Endothelial cell of umbilical vein (primary cell): ENCODE results near the gene NF2. TPM values are rescaled to one million over a fixed set of nuclear protein-coding genes. Genes with fewer than 3 reads are reported as not detected.

Experiments
- BruUV-seq: library from RNA; stranded (reverse); fragments of 400-500 nt; replicated peaks from 2 replicates; lab custom pipeline; 2021; lab: Mats Ljungman, UMichigan
- CTCF ChIA-PET: fragments of 300-600, 350-600 bp; sonication (Branson Sonifier 250); formaldehyde crosslinking; loops from one replicate; lab custom pipeline; 2021; ENCODE audit warnings: antibody characterized with exemption, inconsistent platforms; lab: Charles Lee
- POLR2A ChIA-PET: fragments of 300-600, 350-600 bp; sonication (Branson Sonifier 250); formaldehyde crosslinking; loops from one replicate; lab custom pipeline; 2021; ENCODE audit warnings: antibody characterized with exemption, inconsistent platforms; lab: Charles Lee
- DNase-seq: peaks from one replicate; pipeline ENCODE4 v3.0.0-alpha.2; 2011; ENCODE audit warnings: low read depth, low spot score
- FAIRE-seq: peaks from 2 replicates; lab custom pipeline; 2011; peaks lifted over from hg19 to GRCh38; lab: Jason Lieb, UNC
- H2AFZ ChIP-seq: 2 replicates; pipeline ENCODE4 v1.6.0; 2012; ENCODE audit warnings: low read depth, low read length, control low read depth, inconsistent platforms
- H3K27ac ChIP-seq: 2 replicates; pipeline ENCODE4 v1.5.1; 2011; ENCODE audit warnings: low read depth, mild to moderate bottlenecking, control low read depth, low read length, moderate library complexity; ENCODE audit not compliant: insufficient read depth
- H3K27me3 ChIP-seq, 2 experiments: 2 replicates each; pipeline versions ENCODE4 v1.6.0 to v1.6.1; 2011; ENCODE audit warnings: low read length in 2 of 2, mixed read lengths in 1 of 2; ENCODE audit not compliant: control insufficient read depth in 2 of 2, insufficient read depth in 2 of 2
- H3K36me3 ChIP-seq, 2 experiments: 2 replicates in 1 of 2; 3 replicates in 1 of 2; pipeline ENCODE4 v1.5.1; 2011; ENCODE audit warnings: low read length in 2 of 2, mild to moderate bottlenecking in 1 of 2, moderate library complexity in 1 of 2; ENCODE audit not compliant: control insufficient read depth in 2 of 2, insufficient read depth in 2 of 2; ENCODE audit errors: extremely low read depth in 1 of 2
- H3K4me1 ChIP-seq: 3 replicates; pipeline ENCODE4 v1.5.1; 2011; ENCODE audit warnings: mild to moderate bottlenecking, low read length; ENCODE audit not compliant: control insufficient read depth, insufficient read depth; ENCODE audit errors: extremely low read depth
- H3K4me2 ChIP-seq: 2 replicates; pipeline ENCODE4 v1.6.1; 2011; ENCODE audit warnings: low read length, control low read depth, mixed read lengths; ENCODE audit not compliant: insufficient read depth
- H3K4me3 ChIP-seq, 3 experiments: fragments of 200-600 bp in 1 of 3; sonication (generic), shearing (Covaris generic) in 1 of 3; replicated peaks in 1 of 3; 2 replicates each; pipeline ENCODE4 v1.5.1; 2011 to 2016; ENCODE audit warnings: control low read depth in 3 of 3, low read length in 3 of 3, mild to moderate bottlenecking in 2 of 3, inconsistent platforms in 1 of 3, low read depth in 1 of 3, moderate library complexity in 1 of 3; ENCODE audit not compliant: insufficient read depth in 1 of 3
- H3K79me2 ChIP-seq: 2 replicates; pipeline ENCODE4 v1.6.0; 2012; ENCODE audit warnings: low read length, inconsistent platforms; ENCODE audit not compliant: control insufficient read depth, insufficient read depth
- H3K9ac ChIP-seq: replicated peaks from 2 replicates; pipeline ENCODE3; 2011; ENCODE audit warnings: low read length, control low read depth; ENCODE audit not compliant: insufficient read depth; ENCODE audit errors: extremely low read depth
- H3K9me1 ChIP-seq: replicated peaks from 3 replicates; pipeline ENCODE4 v1.6.0; 2011; ENCODE audit warnings: mild to moderate bottlenecking, low read length; ENCODE audit not compliant: control insufficient read depth, insufficient read depth; ENCODE audit errors: extremely low read depth
- H3K9me3 ChIP-seq: replicated peaks from 2 replicates; pipeline ENCODE4 v1.5.1; 2012; ENCODE audit warnings: low read length, inconsistent platforms; ENCODE audit not compliant: control insufficient read depth, insufficient read depth
- H4K20me1 ChIP-seq: replicated peaks from 2 replicates; pipeline ENCODE3; 2011; ENCODE audit warnings: mild to moderate bottlenecking, low read length; ENCODE audit not compliant: control insufficient read depth, insufficient read depth; ENCODE audit errors: extremely low read depth
- EZH2 ChIP-seq: IDR thresholded peaks from 2 replicates; pipeline ENCODE4 v1.6.1; 2012; ENCODE audit warnings: borderline replicate concordance, low read depth, mild to moderate bottlenecking, moderate library complexity, low read length, inconsistent platforms; ENCODE audit not compliant: severe bottlenecking
- FOS ChIP-seq: IDR thresholded peaks from 2 replicates; pipeline ENCODE4 v1.6.1; 2011; ENCODE audit warnings: mild to moderate bottlenecking, low read length, moderate library complexity, borderline replicate concordance; ENCODE audit not compliant: insufficient read depth
- GATA2 ChIP-seq: IDR thresholded peaks from 2 replicates; pipeline ENCODE4 v1.7.0; 2011; ENCODE audit warnings: low read depth, mild to moderate bottlenecking, moderate library complexity, mixed read lengths, low read length; ENCODE audit not compliant: insufficient read length, insufficient read depth
- JUN ChIP-seq: IDR thresholded peaks from 2 replicates; pipeline ENCODE4 v1.6.1; 2011; ENCODE audit warnings: borderline replicate concordance, low read depth; ENCODE audit not compliant: insufficient read length, insufficient read depth
- MYC ChIP-seq: IDR thresholded peaks from one replicate; pipeline ENCODE4 v1.6.1; 2011; ENCODE audit warnings: mild to moderate bottlenecking, low read depth, low read length
- POLR2A ChIP-seq: IDR thresholded peaks from 2 replicates; pipeline ENCODE4 v1.6.1; 2012; ENCODE audit warnings: low read depth, mild to moderate bottlenecking, control low read depth, low read length
- dilution Hi-C: fragments of 300-500 bp; cut with MboI; formaldehyde crosslinking; loops from one replicate; pipeline ENCODE4 v1.15.0; 2019; ENCODE audit warnings: low sequenced_read_pairs; ENCODE audit not compliant: extremely low pct_ligation_motif_present
- intact Hi-C: fragments of 100-400 bp; cut with micrococcal nuclease; formaldehyde crosslinking; loops from one replicate; pipeline ENCODE4 v1.10.0; 2022
- polyA plus RNA-seq, 4 experiments: library from polyadenylated mRNA; depleted of rRNA in 3 of 4; stranded (reverse) in 3 of 4; unstranded in 1 of 4; fragments of >200 nt; gene quantifications; 2 replicates each; pipeline versions ENCODE4 v1.2.1 to v1.2.3, GENCODE V29; 2011 to 2012; ENCODE audit warnings: missing spikeins in 1 of 4
- total RNA-seq: library from RNA; stranded (reverse); gene quantifications from 2 replicates; pipeline ENCODE4 v1.2.3, GENCODE V29; 2021
- TF ChIP-seq, protein P1 (sequence below): IDR thresholded peaks from 2 replicates; pipeline ENCODE4 v1.6.1; 2011; ENCODE audit not compliant: insufficient read depth, insufficient read length
- TF ChIP-seq, protein P2 (sequence below), 2 donors: IDR thresholded peaks; 1 replicate in 1 of 2; 2 replicates in 1 of 2; pipeline ENCODE4 v1.5.1; 2011; ENCODE audit warnings: low read length in 2 of 2, mild to moderate bottlenecking in 2 of 2, moderate library complexity in 2 of 2, control low read depth in 1 of 2, inconsistent platforms in 1 of 2, low read depth in 1 of 2; ENCODE audit not compliant: insufficient read depth in 1 of 2; ENCODE audit errors: extremely low read depth in 1 of 2

The NF2 gene
- total and polyA plus RNA-seq, 2 donors (not counting 3 experiments of a cell fraction or from before 2014, with no cell fraction given): 27.8 to 115 TPM

DNA sequence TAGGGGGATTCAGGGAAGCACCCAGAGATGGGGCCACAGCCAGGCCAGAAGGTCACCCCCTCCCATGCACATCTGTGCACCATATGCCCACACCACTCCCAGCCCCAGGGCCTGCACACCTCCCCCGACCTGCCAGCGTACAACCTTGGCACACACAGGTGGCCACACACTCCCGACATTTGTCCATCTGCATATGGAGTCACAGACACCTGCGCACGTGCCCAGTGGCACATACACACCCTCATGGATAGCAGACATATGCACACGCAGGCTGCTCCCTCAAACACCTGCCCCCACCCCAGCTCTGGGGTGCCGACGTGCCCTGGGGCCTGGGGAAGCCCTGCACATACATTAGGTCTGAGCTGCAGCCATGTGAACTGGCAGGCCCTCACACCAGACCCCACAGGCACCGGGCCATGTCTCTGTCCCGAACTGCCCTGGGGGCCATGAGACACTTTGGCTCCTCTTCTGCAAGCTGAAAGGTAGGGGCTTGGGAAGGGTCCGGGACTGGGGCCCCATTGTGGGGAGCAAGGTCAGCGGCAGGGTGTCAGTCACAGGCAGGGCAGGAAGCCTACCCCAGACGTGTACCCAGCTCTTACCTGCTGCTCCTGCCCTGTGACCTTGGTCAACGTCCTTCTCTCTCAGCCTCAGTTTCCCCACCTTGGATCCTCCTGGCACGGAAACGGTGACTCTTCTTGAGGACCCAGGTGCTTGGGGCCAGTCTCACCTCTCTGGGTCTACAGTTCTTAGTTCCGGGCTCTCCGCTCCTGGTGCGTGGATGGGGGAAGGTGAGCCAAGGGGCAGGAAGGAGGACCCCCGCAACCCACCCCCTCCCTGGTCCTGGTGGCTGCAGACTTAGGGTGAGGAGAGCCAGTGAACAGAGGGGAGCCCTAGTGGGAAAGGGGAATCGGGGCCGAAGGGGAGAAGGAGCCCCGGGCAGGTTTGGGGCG lies 115.8 kb downstream of the NF2 start:
- H3K27me3 ChIP-seq: peaks cover 15 to 19% of the 10 kb centered on the region in 2 experiments
- no peak for DNase-seq
- intact Hi-C loops (loop anchor here (10.0 kb wide), 1 partner anchor 244 kb away; no protein-coding TSS in a partner anchor), dilution Hi-C loops (no loop called here)
- H4K20me1 ChIP-seq: no peaks in the 10 kb centered on the region
- H3K36me3 ChIP-seq: no peaks in the 10 kb centered on the region
- H3K27ac ChIP-seq: no peak overlapping the region
- H3K4me3 ChIP-seq: no peak overlapping the region
- H3K9ac ChIP-seq: no peak overlapping the region
- POLR2A ChIA-PET: no interaction called here
- no peaks in the 10 kb centered on the region for H3K9me3 ChIP-seq
- no peaks in the 10 kb centered on the region for H3K9me1 ChIP-seq
- no peak overlapping the region for H3K4me2 ChIP-seq
- CTCF ChIA-PET: interaction anchor here (1.1 to 2.0 kb wide), 5 partner anchors 17 to 370 kb away, joined by 3 to 10 read pairs (median 4); no protein-coding TSS in a partner anchor
- TF ChIP-seq EZH2 (peak; percentile 67), GATA2 (no peak)
- H2AFZ ChIP-seq: no peak overlapping the region
- no peaks in the 10 kb centered on the region for H3K79me2 ChIP-seq
- BruUV-seq: no TSS peak
- FAIRE-seq: no peak
- H3K4me1 ChIP-seq: no peaks in the 10 kb centered on the region

DNA sequence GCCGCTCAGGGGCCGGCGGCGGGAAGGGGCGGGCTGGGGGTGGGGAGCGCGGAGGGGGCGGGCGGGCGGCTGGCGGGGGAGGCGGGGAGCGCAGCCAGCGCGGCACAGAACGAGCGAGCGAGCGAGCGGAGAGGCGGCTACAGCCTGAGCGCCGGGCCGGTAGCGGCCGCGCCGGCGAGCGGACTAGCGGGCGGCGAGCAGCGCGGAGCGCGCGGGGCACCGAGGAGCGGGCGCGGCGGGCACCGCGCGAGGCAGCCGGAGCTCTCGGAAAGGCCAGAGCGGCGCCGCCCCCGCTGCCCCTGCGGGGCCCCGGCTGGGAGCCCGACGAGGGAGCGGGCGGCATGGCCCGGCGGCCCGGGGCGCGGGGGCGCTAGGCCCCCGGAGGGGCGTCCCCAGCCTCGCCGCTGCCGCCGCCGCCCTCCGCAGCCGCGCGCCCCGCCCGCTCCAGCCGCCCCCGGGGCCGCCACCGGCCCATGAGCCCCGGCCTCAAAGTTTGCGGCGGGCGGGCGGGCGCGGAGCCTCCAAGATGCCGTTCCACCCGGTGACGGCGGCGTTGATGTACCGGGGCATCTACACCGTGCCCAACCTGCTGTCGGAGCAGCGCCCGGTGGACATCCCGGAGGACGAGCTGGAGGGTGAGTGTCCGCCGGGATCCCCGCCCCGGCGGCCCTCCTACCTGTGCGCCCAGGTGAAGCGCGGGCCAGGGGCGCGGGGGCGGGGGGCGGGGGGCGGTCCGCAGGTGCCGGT lies 116.6 kb downstream of the NF2 start, which contains the start of gene CABP7:
CABP7 (plus strand) TSS at position 105 of the 747 bp plus-strand sequence; CDS start at position 527, 422 bp downstream.
- ChIA-PET POLR2A (no interaction called here), CTCF (interaction anchor here (1.2 kb wide), 1 partner anchor 147 kb away, joined by 3 read pairs; no protein-coding TSS in a partner anchor)
- H3K79me2 ChIP-seq: no peaks in the 10 kb centered on the region
- DNase-seq (no peak), FAIRE-seq (no peak)
- no peaks in the 10 kb centered on the region for H3K9me1 ChIP-seq
- H3K9me3 ChIP-seq: no peaks in the 10 kb centered on the region
- no peaks in the 10 kb centered on the region for H3K4me1 ChIP-seq
- TF ChIP-seq, protein P1, sequence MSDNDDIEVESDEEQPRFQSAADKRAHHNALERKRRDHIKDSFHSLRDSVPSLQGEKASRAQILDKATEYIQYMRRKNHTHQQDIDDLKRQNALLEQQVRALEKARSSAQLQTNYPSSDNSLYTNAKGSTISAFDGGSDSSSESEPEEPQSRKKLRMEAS: no peak
- TF ChIP-seq POLR2A (no peak), GATA2 (no peak), EZH2 (peak; percentile 43), JUN (no peak), FOS (no peak), MYC (no peak)
- TF ChIP-seq, protein P2, sequence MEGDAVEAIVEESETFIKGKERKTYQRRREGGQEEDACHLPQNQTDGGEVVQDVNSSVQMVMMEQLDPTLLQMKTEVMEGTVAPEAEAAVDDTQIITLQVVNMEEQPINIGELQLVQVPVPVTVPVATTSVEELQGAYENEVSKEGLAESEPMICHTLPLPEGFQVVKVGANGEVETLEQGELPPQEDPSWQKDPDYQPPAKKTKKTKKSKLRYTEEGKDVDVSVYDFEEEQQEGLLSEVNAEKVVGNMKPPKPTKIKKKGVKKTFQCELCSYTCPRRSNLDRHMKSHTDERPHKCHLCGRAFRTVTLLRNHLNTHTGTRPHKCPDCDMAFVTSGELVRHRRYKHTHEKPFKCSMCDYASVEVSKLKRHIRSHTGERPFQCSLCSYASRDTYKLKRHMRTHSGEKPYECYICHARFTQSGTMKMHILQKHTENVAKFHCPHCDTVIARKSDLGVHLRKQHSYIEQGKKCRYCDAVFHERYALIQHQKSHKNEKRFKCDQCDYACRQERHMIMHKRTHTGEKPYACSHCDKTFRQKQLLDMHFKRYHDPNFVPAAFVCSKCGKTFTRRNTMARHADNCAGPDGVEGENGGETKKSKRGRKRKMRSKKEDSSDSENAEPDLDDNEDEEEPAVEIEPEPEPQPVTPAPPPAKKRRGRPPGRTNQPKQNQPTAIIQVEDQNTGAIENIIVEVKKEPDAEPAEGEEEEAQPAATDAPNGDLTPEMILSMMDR (IDR thresholded peaks at IDR 0.05; ENCODE audit: extremely low read depth in 1 of 2, insufficient read depth in 1 of 2, low read depth in 1 of 2, low read length in 2 of 2): no peak
- H3K27ac ChIP-seq: no peak within 1 kb of the TSS
- no peak within 1 kb of the TSS for H2AFZ ChIP-seq
- no peaks in the 10 kb centered on the region for H3K36me3 ChIP-seq
- BruUV-seq: no TSS peak
- intact Hi-C loops: loop anchor here (10.0 kb wide), 1 partner anchor 245 kb away; no protein-coding TSS in a partner anchor
- peaks cover 15 to 19% of the 10 kb centered on the region in 2 experiments for H3K27me3 ChIP-seq
- no peak within 1 kb of the TSS for H3K4me3 ChIP-seq
- H3K9ac ChIP-seq: no peak within 1 kb of the TSS
- H3K4me2 ChIP-seq: no peak within 1 kb of the TSS
- no peaks in the 10 kb centered on the region for H4K20me1 ChIP-seq
- dilution Hi-C loops: no loop called here
